Measurements from ENCODE around the gene ZNF496. TPM values are rescaled to one million over a fixed set of nuclear protein-coding genes. Genes with fewer than 3 reads are reported as not detected.

The ZNF496 gene

DNA sequence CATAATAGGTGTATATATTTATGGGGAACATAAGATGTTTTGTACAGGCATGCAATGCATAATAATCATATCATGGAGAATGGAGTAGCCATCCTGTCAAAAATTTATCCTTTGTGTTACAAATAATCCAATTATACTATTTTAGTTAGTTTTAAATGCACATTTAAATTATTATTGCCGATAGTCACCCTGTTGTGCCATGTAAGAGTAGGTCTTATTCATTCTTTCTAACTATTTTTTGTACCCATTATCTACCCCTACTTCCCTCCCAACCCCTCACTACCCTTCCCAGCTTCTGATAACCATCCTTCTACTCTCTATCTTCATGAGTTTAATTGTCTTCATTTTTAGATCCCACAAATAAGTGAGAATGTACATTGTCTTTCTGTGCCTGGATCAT, 84.1 kb downstream of the ZNF496 start:
- H3K9ac ChIP-seq (ENCODE audit: low read depth, low read length), result no peak overlapping the region

More for the DNA sequence above, 84.1 kb downstream of the ZNF496 start:
- no peaks in the 10 kb centered on the region for H3K9me3 ChIP-seq (replicated peaks; ENCODE audit: low read length)
- H3K4me3 ChIP-seq (ENCODE audit: low read length), result no peak overlapping the region
- H3K4me2 ChIP-seq (ENCODE audit: low read length), result no peak overlapping the region
- H3K4me1 ChIP-seq (ENCODE audit: control insufficient read depth, insufficient read depth, low read length), result no peaks in the 10 kb centered on the region
- no peaks in the 10 kb centered on the region for H3K36me3 ChIP-seq (ENCODE audit: insufficient read depth, low read length)
- H3K27me3 ChIP-seq (ENCODE audit: control insufficient read depth, insufficient read depth, low read length), result no peaks in the 10 kb centered on the region

Small RNA genes within 50 kb of the gene (small RNA-seq; reads per million reads assigned to genes)
- not detected for gene RF00019
